ENCODE data around the gene ZNF439. TPM values are rescaled to one million over a fixed set of nuclear protein-coding genes. Genes with fewer than 3 reads are reported as not detected.

ZNF439 gene
- total RNA-seq (2022): 0.71 TPM in 2 replicates
- percentile 24 among the genes with signal in this experiment for Bru-seq, nascent RNA
- BruChase-seq, experiment 1, labeled RNA remaining after a 6-hour chase: percentile 30 among the genes with signal in this experiment
- percentile 35 among the genes with signal in this experiment for BruChase-seq, experiment 2, labeled RNA remaining after a 2-hour chase
- long read RNA-seq, partial matches to known transcripts: 0 of 1 reads
- long read RNA-seq, other reads (novel, unspliced or antisense): 0 of 1 reads

DNA sequence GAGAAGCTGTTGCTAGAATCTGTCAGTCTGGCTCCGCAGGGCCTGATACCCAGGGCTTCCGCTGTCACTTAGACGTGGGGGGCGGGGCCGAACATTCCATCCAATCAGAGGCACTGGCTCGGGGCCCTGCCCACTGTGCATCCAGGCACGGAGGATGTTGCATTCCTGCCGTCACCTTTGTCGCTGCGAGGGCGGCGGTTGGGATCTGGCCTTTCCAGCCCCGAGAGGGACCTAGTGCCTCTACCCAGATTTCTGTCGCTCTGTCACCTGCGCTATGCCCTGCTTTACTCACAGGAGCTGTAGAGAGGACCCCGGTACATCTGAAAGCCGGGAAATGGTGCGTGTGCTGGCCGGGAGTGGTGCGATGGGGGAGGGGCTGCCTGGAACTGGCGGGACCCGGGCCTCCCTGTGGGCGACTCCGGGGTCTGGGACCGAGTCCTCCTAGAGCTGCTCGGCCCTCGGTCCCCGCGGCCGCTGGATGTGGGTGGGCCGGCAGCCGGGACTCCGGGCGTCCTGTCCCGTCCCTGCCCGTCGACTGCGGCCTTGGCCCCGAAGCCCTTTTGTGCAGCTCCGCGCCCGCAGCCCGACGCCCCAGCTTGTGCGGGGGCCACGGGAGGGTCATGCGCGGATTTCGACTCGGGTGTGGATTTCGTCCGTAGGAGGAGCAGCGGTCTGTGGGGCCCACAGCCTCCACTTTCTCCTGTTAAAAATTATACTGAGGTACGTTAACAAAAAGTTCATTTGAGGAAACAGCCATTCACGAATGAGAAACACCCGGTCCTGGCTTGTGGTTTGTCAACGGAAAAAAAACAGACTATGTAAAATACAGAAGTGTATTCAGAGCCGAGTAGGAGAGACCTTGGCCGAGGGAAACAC, at the start of gene ZNF439:
TSS of gene ZNF439 (plus strand) at position 133 of the 876 bp plus-strand sequence. CDS start at position 275, 142 bp downstream.
- intact Hi-C loops (cut with micrococcal nuclease; ENCODE audit: unreplicated experiment): no loop called here
- no peak for TF ChIP-seq CTCF (IDR thresholded peaks at IDR 0.05; ENCODE audit: unreplicated experiment)
- BruUV-seq (replicated peaks): no TSS peak
- CTCF ChIA-PET: no interaction called here
- no peaks in the 10 kb centered on the region for H3K36me3 Mint-ChIP-seq (ENCODE audit: insufficient read depth, unreplicated experiment)
- DNase-seq: peak; percentile 35
- H3K9me3 Mint-ChIP-seq (ENCODE audit: low read depth, unreplicated experiment): peaks cover 7% of the 10 kb centered on the region
- no peak within 1 kb of the TSS for H3K4me3 Mint-ChIP-seq (ENCODE audit: low read depth, unreplicated experiment)
- no peak within 1 kb of the TSS for H3K27ac Mint-ChIP-seq (ENCODE audit: unreplicated experiment)
- no peaks in the 10 kb centered on the region for H3K27me3 Mint-ChIP-seq (ENCODE audit: unreplicated experiment)
- no peaks in the 10 kb centered on the region for H3K4me1 Mint-ChIP-seq (ENCODE audit: low read depth, unreplicated experiment)

DNA sequence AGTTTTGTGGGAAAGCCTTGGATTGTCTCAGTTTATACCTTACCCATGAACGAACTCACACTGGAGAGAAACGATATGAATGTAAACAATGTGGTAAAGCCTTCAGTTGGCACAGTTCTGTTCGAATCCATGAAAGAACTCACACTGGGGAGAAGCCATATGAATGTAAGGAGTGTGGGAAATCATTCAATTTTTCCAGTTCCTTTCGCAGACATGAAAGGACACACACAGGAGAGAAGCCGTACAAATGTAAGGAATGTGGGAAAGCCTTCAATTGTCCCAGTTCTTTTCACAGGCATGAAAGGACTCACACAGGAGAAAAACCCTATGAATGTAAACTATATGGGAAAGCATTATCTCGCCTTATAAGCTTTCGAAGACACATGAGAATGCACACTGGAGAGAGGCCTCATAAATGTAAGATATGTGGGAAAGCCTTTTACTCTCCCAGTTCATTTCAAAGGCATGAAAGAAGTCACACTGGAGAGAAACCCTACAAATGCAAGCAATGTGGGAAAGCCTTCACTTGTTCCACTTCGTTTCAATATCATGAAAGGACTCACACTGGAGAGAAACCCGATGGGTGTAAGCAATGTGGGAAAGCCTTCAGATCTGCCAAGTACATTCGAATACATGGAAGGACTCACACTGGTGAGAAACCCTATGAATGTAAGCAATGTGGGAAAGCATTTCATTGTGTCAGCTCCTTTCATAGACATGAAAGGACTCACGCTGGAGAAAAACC, 42.0 kb upstream of the ZNF439 start:
- Mint-ChIP-seq H3K4me3 (ENCODE audit: low read depth, unreplicated experiment) (no peak overlapping the region), H3K4me1 (ENCODE audit: low read depth, unreplicated experiment) (no peaks in the 10 kb centered on the region), H3K9me3 (ENCODE audit: low read depth, unreplicated experiment) (peaks cover 4% of the 10 kb centered on the region), H3K27ac (ENCODE audit: unreplicated experiment) (no peak overlapping the region), H3K27me3 (ENCODE audit: unreplicated experiment) (no peaks in the 10 kb centered on the region), H3K36me3 (ENCODE audit: insufficient read depth, unreplicated experiment) (no peaks in the 10 kb centered on the region)
- TF ChIP-seq CTCF (IDR thresholded peaks at IDR 0.05; ENCODE audit: unreplicated experiment): no peak
- CTCF ChIA-PET: no interaction called here
- BruUV-seq (replicated peaks): no TSS peak
- intact Hi-C loops (cut with micrococcal nuclease; ENCODE audit: unreplicated experiment): no loop called here
- DNase-seq: no peak

GRCh38 chr19:11807099-11807380, 41.5 kb upstream of the ZNF439 start:
- H3K9me3 Mint-ChIP-seq (ENCODE audit: low read depth, unreplicated experiment): peaks cover 4% of the 10 kb centered on the region
- TF ChIP-seq CTCF (IDR thresholded peaks at IDR 0.05; ENCODE audit: unreplicated experiment): no peak
- H3K27me3 Mint-ChIP-seq (ENCODE audit: unreplicated experiment): no peaks in the 10 kb centered on the region
- H3K4me3 Mint-ChIP-seq (ENCODE audit: low read depth, unreplicated experiment): no peak overlapping the region
- intact Hi-C loops (cut with micrococcal nuclease; ENCODE audit: unreplicated experiment): no loop called here
- CTCF ChIA-PET: no interaction called here
- no peak for DNase-seq
- no peaks in the 10 kb centered on the region for H3K4me1 Mint-ChIP-seq (ENCODE audit: low read depth, unreplicated experiment)
- no TSS peak for BruUV-seq (replicated peaks)
- H3K36me3 Mint-ChIP-seq (ENCODE audit: insufficient read depth, unreplicated experiment): no peaks in the 10 kb centered on the region
- no peak overlapping the region for H3K27ac Mint-ChIP-seq (ENCODE audit: unreplicated experiment)

GRCh38 chr19:11813703-11814028, 34.9 kb upstream of the ZNF439 start:
- Mint-ChIP-seq H3K4me1 (ENCODE audit: low read depth, unreplicated experiment) (no peaks in the 10 kb centered on the region), H3K36me3 (ENCODE audit: insufficient read depth, unreplicated experiment) (peaks cover 32% of the 10 kb centered on the region), H3K27ac (ENCODE audit: unreplicated experiment) (peak overlapping the region; percentile 80), H3K4me3 (ENCODE audit: low read depth, unreplicated experiment) (peak overlapping the region; percentile 79), H3K27me3 (ENCODE audit: unreplicated experiment) (no peaks in the 10 kb centered on the region), H3K9me3 (ENCODE audit: low read depth, unreplicated experiment) (peaks cover 3% of the 10 kb centered on the region)
- no peak for TF ChIP-seq CTCF (IDR thresholded peaks at IDR 0.05; ENCODE audit: unreplicated experiment)
- CTCF ChIA-PET: interaction anchor here (1.2 kb wide), 1 partner anchor 16 kb away, joined by 6 read pairs; no protein-coding TSS in a partner anchor
- DNase-seq: no peak
- no TSS peak for BruUV-seq (replicated peaks)
- intact Hi-C loops (cut with micrococcal nuclease; ENCODE audit: unreplicated experiment): loop anchor here (10.0 kb wide), 1 partner anchor 111 kb away; the partner anchor contains the start of gene ZNF700
